Bone marrow (tissue), 2 donors: Measurements from ENCODE around the gene AFMID.

ENCODE experiments used
- DNase-seq, 2 donors: peaks; one replicate each; lab custom pipeline; 2025; lab: John Stamatoyannopoulos, UW

The AFMID gene

GRCh38 chr17:78255029-78255656 lies 68.0 kb downstream of the AFMID start:
- no peak for DNase-seq

DNA sequence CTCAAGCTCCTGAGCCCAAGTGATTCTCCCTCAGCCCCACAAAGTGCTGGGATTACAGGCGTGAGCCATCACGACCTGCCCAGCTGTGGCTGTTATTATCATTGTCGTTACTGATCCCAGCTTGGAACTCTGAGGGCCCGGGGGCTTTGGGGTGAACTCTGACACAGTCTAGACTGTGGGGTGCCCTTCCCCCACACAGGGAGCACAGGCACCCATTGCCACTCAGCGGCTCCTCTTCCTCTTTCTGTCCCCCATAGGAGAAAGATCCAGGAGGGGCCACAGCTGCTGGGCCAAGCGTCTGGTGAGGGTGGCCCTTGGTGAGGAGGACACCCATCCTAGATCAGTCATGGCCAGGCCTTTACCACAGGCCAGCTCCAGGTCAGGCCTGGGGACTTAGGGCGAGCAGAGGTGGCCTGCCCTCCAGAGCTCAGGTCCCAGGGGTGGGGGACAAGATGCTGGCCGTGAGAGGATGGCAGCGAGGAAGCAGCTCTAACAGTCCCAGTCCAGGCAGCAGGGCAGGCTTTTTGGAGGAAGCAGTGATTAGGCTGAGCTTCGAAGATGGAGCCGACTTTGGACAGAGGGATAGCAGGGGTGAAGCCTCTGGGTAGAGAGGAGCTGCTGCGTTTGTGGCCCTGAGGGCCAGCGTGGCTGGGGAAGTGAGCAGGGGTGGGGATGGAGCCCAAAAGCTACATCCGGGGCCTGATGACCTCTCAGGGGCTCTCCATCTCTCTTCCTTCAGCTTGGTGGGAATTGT lies 69.0 kb downstream of the AFMID start:
- DNase-seq = no peak

GRCh38 chr17:78256707-78257591 lies 69.8 kb downstream of the AFMID start:
- no peak for DNase-seq
